ENCODE measurements around the gene SGK1. TPM values are rescaled to one million over a fixed set of nuclear protein-coding genes. Genes with fewer than 3 reads are reported as not detected.
"Not testable (repeated sequence)": the region's sequence is repeated elsewhere in the genome, so short reads cannot be mapped to it uniquely, and the experiment has no call there.

Gene SGK1
- total RNA-seq, 1 donor from 2014 or later: 91.0 TPM

- peaks cover 5% of the 10 kb centered on the region for H3K4me1 Mint-ChIP-seq (ENCODE audit: low read depth)
- H3K27ac Mint-ChIP-seq (ENCODE audit: unreplicated experiment): no peak overlapping the region
- DNase-seq (ENCODE audit: low spot score): no peak
- H3K4me3 Mint-ChIP-seq (ENCODE audit: unreplicated experiment): no peak overlapping the region
- no peaks in the 10 kb centered on the region for H3K27me3 Mint-ChIP-seq (ENCODE audit: low read depth)
- no peak for TF ChIP-seq CTCF (IDR thresholded peaks at IDR 0.05)
- no peaks in the 10 kb centered on the region for H3K9me3 Mint-ChIP-seq (ENCODE audit: low read depth)
- no peaks in the 10 kb centered on the region for H3K36me3 Mint-ChIP-seq (ENCODE audit: low read depth)
Measured at GRCh38 chr6:134198093-134198492, 119.8 kb downstream of the SGK1 start.

DNA sequence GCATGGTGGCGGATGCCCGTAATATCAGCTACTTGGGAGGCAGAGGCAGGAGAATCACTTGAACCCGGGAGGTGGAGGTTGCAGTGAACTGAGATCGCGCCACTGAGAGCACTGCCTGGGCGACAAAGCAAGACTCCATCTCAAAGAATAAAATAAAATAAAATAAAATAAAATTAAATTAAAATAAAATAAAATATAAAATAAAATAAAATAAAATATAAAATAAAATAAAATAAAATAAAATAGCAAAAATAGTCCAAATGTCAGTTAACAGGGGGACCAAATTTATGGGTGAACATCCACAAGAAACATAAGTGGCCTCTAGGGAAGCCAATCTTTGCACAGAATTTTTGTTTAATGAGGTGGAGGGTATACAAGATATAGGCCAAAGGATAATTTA, 120.2 kb downstream of the SGK1 start:
- not testable (repeated sequence) for DNase-seq (ENCODE audit: low spot score); H3K27ac Mint-ChIP-seq (ENCODE audit: unreplicated experiment); H3K9me3 Mint-ChIP-seq (ENCODE audit: low read depth); H3K4me1 Mint-ChIP-seq (ENCODE audit: low read depth); H3K4me3 Mint-ChIP-seq (ENCODE audit: unreplicated experiment); H3K36me3 Mint-ChIP-seq (ENCODE audit: low read depth); H3K27me3 Mint-ChIP-seq (ENCODE audit: low read depth)

DNA sequence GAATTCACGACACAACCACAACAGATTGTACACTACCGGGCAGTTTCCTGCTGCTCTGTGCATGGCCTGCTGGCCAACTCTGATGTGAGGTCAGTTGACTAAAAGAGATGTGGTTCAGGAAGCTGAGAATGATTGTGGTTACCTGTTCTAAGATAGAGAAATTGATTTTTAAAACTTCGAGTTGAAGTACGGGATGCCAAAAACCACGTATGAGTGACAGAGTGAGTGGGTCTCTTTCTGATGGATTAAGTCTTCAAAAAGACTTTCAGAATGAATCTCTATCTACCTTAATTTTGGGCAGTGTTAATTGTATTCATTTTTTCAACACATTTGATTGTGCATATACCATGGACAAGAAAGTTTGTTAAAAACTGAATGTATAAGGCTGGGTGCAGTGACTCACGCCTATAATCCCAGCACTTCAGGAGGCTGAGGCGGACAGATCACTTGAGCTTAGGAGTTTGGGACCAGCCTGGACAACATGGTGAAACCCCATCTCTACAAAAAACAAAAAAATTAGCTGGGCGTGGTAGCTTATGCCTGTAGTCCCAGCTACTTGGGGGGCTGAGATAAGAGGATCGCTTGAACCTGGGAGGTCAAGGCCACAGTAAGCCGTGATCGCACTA, 121.2 kb downstream of the SGK1 start:
- H3K4me1 Mint-ChIP-seq (ENCODE audit: low read depth): peaks cover 5% of the 10 kb centered on the region
- TF ChIP-seq CTCF (IDR thresholded peaks at IDR 0.05): no peak
- no peak overlapping the region for H3K4me3 Mint-ChIP-seq (ENCODE audit: unreplicated experiment)
- DNase-seq (ENCODE audit: low spot score): no peak
- H3K9me3 Mint-ChIP-seq (ENCODE audit: low read depth): no peaks in the 10 kb centered on the region
- no peak overlapping the region for H3K27ac Mint-ChIP-seq (ENCODE audit: unreplicated experiment)
- no peaks in the 10 kb centered on the region for H3K27me3 Mint-ChIP-seq (ENCODE audit: low read depth)
- H3K36me3 Mint-ChIP-seq (ENCODE audit: low read depth): no peaks in the 10 kb centered on the region

DNA sequence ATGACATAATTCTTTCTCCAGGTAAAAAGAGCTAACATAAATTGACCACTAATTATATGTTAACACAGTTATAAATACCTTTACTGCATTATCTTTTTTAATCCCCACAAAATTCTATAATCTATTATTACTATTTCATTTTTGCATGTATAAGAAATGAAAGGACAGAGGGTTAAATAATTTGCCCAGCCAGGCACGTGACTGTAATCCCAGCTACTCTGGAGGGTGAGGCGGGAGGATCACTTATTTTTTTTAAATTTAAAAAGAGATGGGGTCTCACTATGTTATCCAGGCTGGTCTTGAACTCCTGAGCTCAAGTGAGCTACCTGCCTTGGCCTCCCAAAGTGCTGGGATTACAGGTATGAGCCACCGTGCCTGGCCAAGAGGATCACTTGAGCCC, 121.9 kb downstream of the SGK1 start:
- no peaks in the 10 kb centered on the region for H3K9me3 Mint-ChIP-seq (ENCODE audit: low read depth)
- H3K27ac Mint-ChIP-seq (ENCODE audit: unreplicated experiment): no peak overlapping the region

GRCh38 chr6:134195164-134195906, 122.6 kb downstream of the SGK1 start:
- no peak for DNase-seq (ENCODE audit: low spot score)
- Mint-ChIP-seq H3K4me3 (ENCODE audit: unreplicated experiment) (no peak overlapping the region), H3K27ac (ENCODE audit: unreplicated experiment) (no peak overlapping the region), H3K36me3 (ENCODE audit: low read depth) (no peaks in the 10 kb centered on the region), H3K9me3 (ENCODE audit: low read depth) (no peaks in the 10 kb centered on the region), H3K4me1 (ENCODE audit: low read depth) (peaks cover 5% of the 10 kb centered on the region), H3K27me3 (ENCODE audit: low read depth) (no peaks in the 10 kb centered on the region)
- no peak for TF ChIP-seq CTCF (IDR thresholded peaks at IDR 0.05)

More for the DNA sequence above, 121.9 kb downstream of the SGK1 start:
- Mint-ChIP-seq H3K27me3 (ENCODE audit: low read depth) (no peaks in the 10 kb centered on the region), H3K36me3 (ENCODE audit: low read depth) (no peaks in the 10 kb centered on the region), H3K4me3 (ENCODE audit: unreplicated experiment) (no peak overlapping the region), H3K4me1 (ENCODE audit: low read depth) (peaks cover 5% of the 10 kb centered on the region)
- no peak for DNase-seq (ENCODE audit: low spot score)
- TF ChIP-seq CTCF (IDR thresholded peaks at IDR 0.05): no peak
